AG04450 (cell line): ENCODE data around the gene MCM5. TPM values are rescaled to one million over a fixed set of nuclear protein-coding genes. Genes with fewer than 3 reads are reported as not detected.
A peak's percentile ranks its signal among the peaks of the same experiment; 100 is the strongest.
"Not testable (repeated sequence)": the region's sequence is repeated elsewhere in the genome, so short reads cannot be mapped to it uniquely, and the experiment has no call there.

Experiments used
- CTCF ChIA-PET: fragments of 300-600, 350-600 bp; formaldehyde crosslinking; extraction: SDS; loops from one replicate; lab custom pipeline; 2022; ENCODE audit warnings: antibody characterized with exemption, inconsistent platforms; lab: Charles Lee
- POLR2A ChIA-PET: fragments of 350-600 bp; formaldehyde crosslinking; extraction: SDS; loops from one replicate; lab custom pipeline; 2021; ENCODE audit warnings: antibody characterized with exemption, inconsistent platforms; lab: Yijun Ruan, JAX
- DNase-seq: peaks from one replicate; pipeline ENCODE4 v3.0.0-alpha.2; 2011; ENCODE audit warnings: low read depth, low spot score
- H3K27ac ChIP-seq: one replicate; pipeline ENCODE4 v1.5.1; 2012; ENCODE audit warnings: low read depth, low read length, control low read depth
- H3K27me3 ChIP-seq: one replicate; pipeline ENCODE4 v1.6.0; 2012; ENCODE audit warnings: low read length; ENCODE audit not compliant: control insufficient read depth, insufficient read depth
- H3K4me3 ChIP-seq: 2 replicates; pipeline ENCODE4 v1.5.1; 2011; ENCODE audit warnings: mild to moderate bottlenecking, low read depth, low read length, control low read depth
- H3K9me3 ChIP-seq: 2 replicates; pipeline ENCODE4 v1.5.1; 2012; ENCODE audit warnings: low read length; ENCODE audit not compliant: control insufficient read depth, insufficient read depth
- CTCF ChIP-seq: IDR thresholded peaks from 2 replicates; pipeline ENCODE4 v1.5.1; 2011; ENCODE audit warnings: low read depth, low read length, control low read depth, inconsistent platforms
- polyA plus RNA-seq: library from polyadenylated mRNA; depleted of rRNA; stranded (reverse); fragments of >200 nt; gene quantifications from 2 replicates; pipeline ENCODE4 v1.2.3, GENCODE V29; 2011; rRNA removed

Gene MCM5
- polyA plus RNA-seq, 1 experiment, result 12.0 TPM

- ChIA-PET POLR2A (no interaction called here), CTCF (interaction anchor here (0.6 kb wide), 2 partner anchors 37 to 811 kb away, joined by 3 to 4 read pairs; no protein-coding TSS in a partner anchor)
- peak overlapping the region; percentile 73 for H3K27ac ChIP-seq
- no peaks in the 10 kb centered on the region for H3K27me3 ChIP-seq
- TF ChIP-seq CTCF, result 0 out of 2 replicates have a peak, but pooled peaks have one; percentile 2
- no peak overlapping the region for H3K4me3 ChIP-seq
- no peaks in the 10 kb centered on the region for H3K9me3 ChIP-seq
- DNase-seq, result no peak
Measured at GRCh38 chr22:35467681-35468434, 67.9 kb downstream of the MCM5 start.

- no peak overlapping the region for H3K4me3 ChIP-seq
- no peaks in the 10 kb centered on the region for H3K27me3 ChIP-seq
- DNase-seq, result no peak
- no peak for TF ChIP-seq CTCF
- CTCF ChIA-PET, result interaction anchor here (0.5 kb wide), 1 partner anchor 514 kb away, joined by 4 read pairs; no protein-coding TSS in a partner anchor
- H3K9me3 ChIP-seq, result no peaks in the 10 kb centered on the region
- POLR2A ChIA-PET, result no interaction called here
- H3K27ac ChIP-seq, result no peak overlapping the region
Measured at GRCh38 chr22:35470903-35471321, 71.0 kb downstream of the MCM5 start.

- H3K9me3 ChIP-seq, H3K27ac ChIP-seq, H3K27me3 ChIP-seq, H3K4me3 ChIP-seq, DNase-seq, POLR2A ChIA-PET: not testable (repeated sequence)
- CTCF ChIA-PET, result interaction anchor here (0.5 kb wide), 1 partner anchor 513 kb away, joined by 4 read pairs; no protein-coding TSS in a partner anchor
Measured at GRCh38 chr22:35471566-35471965, 71.6 kb downstream of the MCM5 start.

GRCh38 chr22:35472488-35472887 is 72.5 kb downstream of the MCM5 start:
- no peak for DNase-seq
- ChIA-PET POLR2A (no interaction called here), CTCF (interaction anchor here (0.5 to 0.7 kb wide), 2 partner anchors 104 to 121 kb away, joined by 3 read pairs; no protein-coding TSS in a partner anchor)
- TF ChIP-seq CTCF, result no peak
- no peak overlapping the region for H3K4me3 ChIP-seq
- no peak overlapping the region for H3K27ac ChIP-seq
- no peaks in the 10 kb centered on the region for H3K27me3 ChIP-seq
- no peaks in the 10 kb centered on the region for H3K9me3 ChIP-seq

GRCh38 chr22:35473971-35474370 is 74.0 kb downstream of the MCM5 start:
- no peak overlapping the region for H3K27ac ChIP-seq
- POLR2A ChIA-PET, result no interaction called here
- no peak for DNase-seq
- TF ChIP-seq CTCF, result no peak
- no peaks in the 10 kb centered on the region for H3K9me3 ChIP-seq
- CTCF ChIA-PET, result no interaction called here
- H3K4me3 ChIP-seq, result no peak overlapping the region
- no peaks in the 10 kb centered on the region for H3K27me3 ChIP-seq

Other genes with a start within 250 kb of the MCM5 start
- gene HMGXB4, start 142.6 kb upstream of the MCM5 start, polyA plus RNA-seq, result 22.1 and 30.4 TPM in 2 replicates
- 40.0 and 57.2 TPM in 2 replicates for gene TOM1, start 100.2 kb upstream of the MCM5 start, polyA plus RNA-seq
- gene HMOX1, start 19.0 kb upstream of the MCM5 start, polyA plus RNA-seq, result 55.2 and 69.7 TPM in 2 replicates
- 0.14 and 0.41 TPM in 2 replicates for gene RASD2, start 140.7 kb downstream of the MCM5 start, polyA plus RNA-seq
- not detected in 2 replicates for gene MB, start 217.2 kb downstream of the MCM5 start, polyA plus RNA-seq
- gene APOL6, start 248.3 kb downstream of the MCM5 start, polyA plus RNA-seq, result 12.1 and 15.0 TPM in 2 replicates